ENCODE measurements around the gene LIN54. TPM values are rescaled to one million over a fixed set of nuclear protein-coding genes. Genes with fewer than 3 reads are reported as not detected.
"Not testable (repeated sequence)": the region's sequence is repeated elsewhere in the genome, so short reads cannot be mapped to it uniquely, and the experiment has no call there.

LIN54 gene
- 1 to 10 TPM; 2.0 to 2.9 TPM for total RNA-seq

- ATAC-seq: peak; percentile 50
- 1% methylated on average over 12 to 51 of the region's 54 CpGs for WGBS, 2 donors
- DNase-seq: peak; percentile 76 to 86 (median 80)
- no peaks in the 10 kb centered on the region for H3K9me3 ChIP-seq
- H3K4me1 ChIP-seq: peaks cover 26% of the 10 kb centered on the region
- H3K4me3 ChIP-seq: peak within 1 kb of the TSS; percentile 66 to 78
- no peaks in the 10 kb centered on the region for H3K36me3 ChIP-seq (replicated peaks in 1 of 2; ENCODE audit: insufficient read depth in 1 of 2, low read depth in 2 of 2)
- intact Hi-C loops (cut with DNase I): no loop called here
- no peaks in the 10 kb centered on the region for H3K27me3 ChIP-seq
- TF ChIP-seq CTCF (IDR thresholded peaks at IDR 0.05) (no peak), POLR2A (IDR thresholded peaks at IDR 0.05) (peak in 2 of 3 donors; percentile 44 to 54)
- H3K27ac ChIP-seq: peak within 1 kb of the TSS; percentile 59 to 93 (median 79)
Observed at GRCh38 chr4:83010522-83011318, at the start of gene LIN54. Gene LIN54 (minus strand): TSS chr4:83010823. CDS start chr4:82984844, 25,979 bp downstream.

- intact Hi-C loops (cut with DNase I): no loop called here
- Histone ChIP-seq H3K4me3 (no peak overlapping the region), H3K9me3 (no peaks in the 10 kb centered on the region), H3K36me3 (replicated peaks in 1 of 2; ENCODE audit: insufficient read depth in 1 of 2, low read depth in 2 of 2) (peaks cover 0 to 4% of the 10 kb centered on the region in 2 donors), H3K4me1 (no peaks in the 10 kb centered on the region), H3K27me3 (no peaks in the 10 kb centered on the region), H3K27ac (no peak overlapping the region)
- DNase-seq (no peak), ATAC-seq (no peak)
- TF ChIP-seq CTCF (IDR thresholded peaks at IDR 0.05) (peak in 3 of 7 experiments; percentile 18 to 24 (median 21)), POLR2A (IDR thresholded peaks at IDR 0.05) (no peak)
Observed at GRCh38 chr4:83054928-83055327, 44.3 kb upstream of the LIN54 start.

GRCh38 chr4:83048781-83049180, 38.2 kb upstream of the LIN54 start:
- H3K4me3 ChIP-seq; H3K4me1 ChIP-seq; intact Hi-C loops (cut with DNase I); ATAC-seq; H3K36me3 ChIP-seq (replicated peaks in 1 of 2; ENCODE audit: insufficient read depth in 1 of 2, low read depth in 2 of 2); DNase-seq; H3K9me3 ChIP-seq; H3K27me3 ChIP-seq; H3K27ac ChIP-seq: not testable (repeated sequence)
- WGBS, 2 donors: 85 to 93% methylated on average over 8 of the region's 8 CpGs

GRCh38 chr4:83046693-83047473, 36.3 kb upstream of the LIN54 start:
- Histone ChIP-seq H3K4me3 (no peak overlapping the region), H3K27me3 (peaks cover 0 to 7% of the 10 kb centered on the region in 2 donors), H3K9me3 (no peaks in the 10 kb centered on the region), H3K27ac (no peak overlapping the region), H3K4me1 (peaks cover 8% of the 10 kb centered on the region), H3K36me3 (replicated peaks in 1 of 2; ENCODE audit: insufficient read depth in 1 of 2, low read depth in 2 of 2) (peaks cover 0 to 6% of the 10 kb centered on the region in 2 donors)
- intact Hi-C loops (cut with DNase I): no loop called here
- no peak for TF ChIP-seq CTCF (IDR thresholded peaks at IDR 0.05)
- no peak for TF ChIP-seq POLR2A (IDR thresholded peaks at IDR 0.05)
- 52 to 59% methylated on average over 8 of the region's 8 CpGs for WGBS, 2 donors
- DNase-seq (peak in 2 of 4 donors; percentile 25 to 27), ATAC-seq (no peak)

- peaks cover 8% of the 10 kb centered on the region for H3K4me1 ChIP-seq
- intact Hi-C loops (cut with DNase I): no loop called here
- no peaks in the 10 kb centered on the region for H3K36me3 ChIP-seq (replicated peaks in 1 of 2; ENCODE audit: insufficient read depth in 1 of 2, low read depth in 2 of 2)
- no peak for DNase-seq
- H3K9me3 ChIP-seq: no peaks in the 10 kb centered on the region
- no peak overlapping the region for H3K27ac ChIP-seq
- ATAC-seq: no peak
- H3K4me3 ChIP-seq: no peak overlapping the region
- no peaks in the 10 kb centered on the region for H3K27me3 ChIP-seq
- TF ChIP-seq CTCF (IDR thresholded peaks at IDR 0.05) (no peak), POLR2A (IDR thresholded peaks at IDR 0.05) (no peak)
- 88 to 95% methylated on average over 14 of the region's 14 CpGs for WGBS, 2 donors
Observed at GRCh38 chr4:83043801-83044407, 33.3 kb upstream of the LIN54 start.

GRCh38 chr4:83043157-83043556, 32.5 kb upstream of the LIN54 start:
- intact Hi-C loops (cut with DNase I); H3K4me3 ChIP-seq; DNase-seq; H3K36me3 ChIP-seq (replicated peaks in 1 of 2; ENCODE audit: insufficient read depth in 1 of 2, low read depth in 2 of 2); H3K27me3 ChIP-seq; H3K9me3 ChIP-seq; H3K4me1 ChIP-seq; H3K27ac ChIP-seq; ATAC-seq: not testable (repeated sequence)
- WGBS, 2 donors: 90 to 94% methylated on average over 2 of the region's 2 CpGs
